ENCODE measurements around the gene ASB3. TPM values are rescaled to one million over a fixed set of nuclear protein-coding genes. Genes with fewer than 3 reads are reported as not detected.

The ASB3 gene
- total and polyA plus RNA-seq, 9 of the 15 experiments (the other 6 are each of a cell fraction or from before 2014, with no cell fraction given) = 13.6 to 35.3 (median 18.7) TPM

- TF ChIP-seq VEZF1 (CRISPR knock-in tag; IDR thresholded peaks at IDR 0.05) = no peak
- no peak for TF ChIP-seq SMAD2 (IDR thresholded peaks at IDR 0.05; ENCODE audit: low read depth, low read length)
- no peak for TF ChIP-seq AFF1 (IDR thresholded peaks at IDR 0.05; ENCODE audit: low read depth in 1 of 2, partially characterized antibody in 2 of 2)
- TF ChIP-seq ARID3B (CRISPR knock-in tag; IDR thresholded peaks at IDR 0.05; ENCODE audit: borderline replicate concordance) = no peak
- TF ChIP-seq ZNF253 (CRISPR knock-in tag; conservative IDR thresholded peaks at IDR 0.05) = no peak
- TF ChIP-seq KLF16 (IDR thresholded peaks at IDR 0.05) = no peak
- TF ChIP-seq CTCFL (IDR thresholded peaks at IDR 0.05; ENCODE audit: borderline replicate concordance, insufficient read depth, low read depth, low read length, poor library complexity, severe bottlenecking) = no peak
- no peak for TF ChIP-seq ZNF197 (CRISPR knock-in tag; IDR thresholded peaks at IDR 0.05; ENCODE audit: low read depth)
Measured at GRCh38 chr2:53629001-53629400, 157.8 kb downstream of the ASB3 start (continued).
